ENCODE measurements around the gene SPARCL1.

- TF ChIP-seq CTCF (conservative IDR thresholded peaks at IDR 0.05; ENCODE audit: low read length) (no peak), EZH2phosphoT487 (IDR thresholded peaks at IDR 0.05; ENCODE audit: borderline replicate concordance) (no peak)
Measured at GRCh38 chr4:87541521-87541920, 12.3 kb upstream of the SPARCL1 start.

All from Loucy (cell line).